HEK293 (cell line): ENCODE measurements around the gene INPP4B.

Source experiments
- CTCF ChIA-PET: fragments of 350-600 bp; formaldehyde crosslinking; extraction: SDS; loops from one replicate; lab custom pipeline; 2021; ENCODE audit warnings: antibody characterized with exemption; lab: Yijun Ruan, JAX
- POLR2A ChIA-PET: fragments of 300-600 bp; formaldehyde crosslinking; extraction: SDS; loops from one replicate; lab custom pipeline; 2020; ENCODE audit warnings: antibody characterized with exemption, inconsistent platforms; lab: Yijun Ruan, JAX
- H3K27ac ChIP-seq: fragments of 200-500 bp; sonication (Bioruptor generic); 2 replicates; pipeline ENCODE4 v1.5.1; 2014; ENCODE audit warnings: low read depth, low read length, control low read depth, inconsistent platforms; ENCODE audit errors: extremely low read depth
- H3K36me3 ChIP-seq, 2 experiments: fragments of 200-500 bp in 1 of 2; sonication (Bioruptor generic) in 1 of 2; 1 replicate in 1 of 2; 2 replicates in 1 of 2; pipeline ENCODE4 v1.5.1; 2014 to 2017; ENCODE audit warnings: inconsistent platforms in 2 of 2, low read length in 2 of 2; ENCODE audit not compliant: control insufficient read depth in 2 of 2, insufficient read depth in 1 of 2
- H3K4me1 ChIP-seq: fragments of 200-500 bp; sonication (Bioruptor generic); 2 replicates; pipeline ENCODE4 v1.5.1; 2014; ENCODE audit warnings: mild to moderate bottlenecking, low read length, inconsistent platforms; ENCODE audit not compliant: control insufficient read depth, insufficient read depth
- H3K4me3 ChIP-seq: 2 replicates; pipeline ENCODE4 v1.5.1; 2011; ENCODE audit warnings: low read depth, mild to moderate bottlenecking, control low read depth, low read length, moderate library complexity
- H3K9me3 ChIP-seq: fragments of 200-500 bp; sonication (Bioruptor generic); 2 replicates; pipeline ENCODE4 v1.5.1; 2014; ENCODE audit warnings: low read depth, low read length, inconsistent platforms; ENCODE audit not compliant: control insufficient read depth, insufficient read depth
- MYNN ChIP-seq: fragments of 450-650 bp; formaldehyde crosslinking; IDR thresholded peaks from 2 replicates; pipeline ENCODE4 v1.5.1; 2016; ENCODE audit warnings: missing biosample characterization, missing genetic modification characterization, borderline replicate concordance
- ZBTB8A ChIP-seq: fragments of 450-650 bp; formaldehyde crosslinking; IDR thresholded peaks from 2 replicates; pipeline ENCODE4 v1.5.1; 2016; ENCODE audit warnings: missing biosample characterization, missing genetic modification characterization
- ZNF16 ChIP-seq: fragments of 450-650 bp; formaldehyde crosslinking; IDR thresholded peaks from 2 replicates; pipeline ENCODE4 v1.5.1; 2016; ENCODE audit warnings: low read depth, missing biosample characterization, missing genetic modification characterization
- ZNF341 ChIP-seq: fragments of 450-650 bp; formaldehyde crosslinking; IDR thresholded peaks from 2 replicates; pipeline ENCODE4; 2016; ENCODE audit warnings: low read depth, missing biosample characterization, missing genetic modification characterization
- ZNF391 ChIP-seq: fragments of 450-650 bp; formaldehyde crosslinking; IDR thresholded peaks from 2 replicates; pipeline ENCODE4 v1.5.1; 2016; ENCODE audit warnings: low read depth, missing biosample characterization, missing genetic modification characterization, borderline replicate concordance
- ZNF558 ChIP-seq: fragments of 450-650 bp; formaldehyde crosslinking; IDR thresholded peaks from 2 replicates; pipeline ENCODE4 v1.5.1; 2016; ENCODE audit warnings: missing biosample characterization, missing genetic modification characterization
- ZNF623 ChIP-seq: fragments of 450-650 bp; formaldehyde crosslinking; IDR thresholded peaks from 2 replicates; pipeline ENCODE4 v1.5.1; 2016; ENCODE audit warnings: missing biosample characterization, missing genetic modification characterization
- ZNF664 ChIP-seq: fragments of 450-650 bp; formaldehyde crosslinking; IDR thresholded peaks from 2 replicates; pipeline ENCODE4 v1.5.1; 2016; ENCODE audit warnings: missing biosample characterization, missing genetic modification characterization
- ZNF768 ChIP-seq: fragments of 450-650 bp; formaldehyde crosslinking; IDR thresholded peaks from 2 replicates; pipeline ENCODE4 v1.5.1; 2018; ENCODE audit warnings: missing biosample characterization, mild to moderate bottlenecking, missing genetic modification characterization
- ZNF776 ChIP-seq: fragments of 450-650 bp; formaldehyde crosslinking; IDR thresholded peaks from 2 replicates; pipeline ENCODE4 v1.5.0; 2017; ENCODE audit warnings: missing biosample characterization, missing genetic modification characterization, borderline replicate concordance
- ZNF843 ChIP-seq: fragments of 450-650 bp; formaldehyde crosslinking; IDR thresholded peaks from 2 replicates; pipeline ENCODE4 v1.5.1; 2016; ENCODE audit warnings: missing biosample characterization, missing genetic modification characterization
- TF ChIP-seq, protein P1 (sequence below): fragments of 450-650 bp; formaldehyde crosslinking; IDR thresholded peaks from 2 replicates; pipeline ENCODE4 v1.5.1; 2017; ENCODE audit warnings: missing biosample characterization, missing genetic modification characterization
- TF ChIP-seq, protein P2 (sequence below): fragments of 450-650 bp; formaldehyde crosslinking; IDR thresholded peaks from 2 replicates; pipeline ENCODE4 v1.5.1; 2016; ENCODE audit warnings: missing biosample characterization, missing genetic modification characterization
- TF ChIP-seq, protein P3 (sequence below): fragments of 450-650 bp; formaldehyde crosslinking; IDR thresholded peaks from 2 replicates; pipeline ENCODE4 v1.5.1; 2017; ENCODE audit warnings: missing biosample characterization, missing genetic modification characterization
- TF ChIP-seq, protein P4 (sequence below): fragments of 450-650 bp; formaldehyde crosslinking; IDR thresholded peaks from 2 replicates; pipeline ENCODE4 v1.5.1; 2017; ENCODE audit warnings: missing biosample characterization, missing genetic modification characterization

Gene INPP4B

DNA sequence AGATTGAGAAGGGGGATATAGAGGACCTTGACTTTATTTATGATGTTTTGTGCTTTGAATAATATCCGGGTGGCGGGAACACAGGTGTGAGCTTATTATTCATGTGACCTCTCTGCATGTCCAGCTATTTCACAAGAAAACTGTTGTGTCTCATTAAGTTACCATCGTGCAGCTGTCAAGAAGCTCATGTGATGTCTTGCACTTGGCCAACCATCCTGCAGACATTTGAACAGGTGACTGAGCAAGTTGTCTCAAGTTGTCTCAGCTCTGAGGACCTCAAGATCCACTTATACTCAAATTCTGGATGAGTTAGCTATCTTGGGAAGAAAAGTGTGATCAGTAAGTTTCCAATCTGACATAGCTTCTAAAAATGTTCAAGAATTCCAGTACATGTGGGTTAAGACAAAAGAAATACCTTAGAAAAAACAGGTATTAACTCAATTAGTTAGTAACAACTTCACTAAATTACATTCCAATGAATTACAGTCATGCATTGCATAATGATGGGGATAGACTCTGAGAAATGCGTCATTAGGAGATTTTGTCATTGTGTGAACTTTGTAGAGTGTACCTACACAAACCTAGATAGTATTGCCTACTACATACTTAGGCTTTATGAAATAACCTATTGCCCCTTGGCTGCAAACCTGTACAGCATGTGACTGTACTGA, 462.2 kb downstream of the INPP4B start:
- CTCF ChIA-PET: interaction anchor here (1.0 kb wide), 1 partner anchor 22 kb away, joined by 3 read pairs; no protein-coding TSS in a partner anchor
- TF ChIP-seq ZNF768 (tag by site-specific recombination) (no peak), MYNN (tag by site-specific recombination) (no peak), ZNF391 (tag by site-specific recombination) (no peak), ZNF341 (tag by site-specific recombination) (no peak), ZNF623 (tag by site-specific recombination) (no peak), ZNF843 (no peak), ZBTB8A (no peak), ZNF776 (tag by site-specific recombination) (no peak)
- TF ChIP-seq, protein P1, sequence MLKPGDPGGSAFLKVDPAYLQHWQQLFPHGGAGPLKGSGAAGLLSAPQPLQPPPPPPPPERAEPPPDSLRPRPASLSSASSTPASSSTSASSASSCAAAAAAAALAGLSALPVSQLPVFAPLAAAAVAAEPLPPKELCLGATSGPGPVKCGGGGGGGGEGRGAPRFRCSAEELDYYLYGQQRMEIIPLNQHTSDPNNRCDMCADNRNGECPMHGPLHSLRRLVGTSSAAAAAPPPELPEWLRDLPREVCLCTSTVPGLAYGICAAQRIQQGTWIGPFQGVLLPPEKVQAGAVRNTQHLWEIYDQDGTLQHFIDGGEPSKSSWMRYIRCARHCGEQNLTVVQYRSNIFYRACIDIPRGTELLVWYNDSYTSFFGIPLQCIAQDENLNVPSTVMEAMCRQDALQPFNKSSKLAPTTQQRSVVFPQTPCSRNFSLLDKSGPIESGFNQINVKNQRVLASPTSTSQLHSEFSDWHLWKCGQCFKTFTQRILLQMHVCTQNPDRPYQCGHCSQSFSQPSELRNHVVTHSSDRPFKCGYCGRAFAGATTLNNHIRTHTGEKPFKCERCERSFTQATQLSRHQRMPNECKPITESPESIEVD: no peak
- TF ChIP-seq, protein P2, sequence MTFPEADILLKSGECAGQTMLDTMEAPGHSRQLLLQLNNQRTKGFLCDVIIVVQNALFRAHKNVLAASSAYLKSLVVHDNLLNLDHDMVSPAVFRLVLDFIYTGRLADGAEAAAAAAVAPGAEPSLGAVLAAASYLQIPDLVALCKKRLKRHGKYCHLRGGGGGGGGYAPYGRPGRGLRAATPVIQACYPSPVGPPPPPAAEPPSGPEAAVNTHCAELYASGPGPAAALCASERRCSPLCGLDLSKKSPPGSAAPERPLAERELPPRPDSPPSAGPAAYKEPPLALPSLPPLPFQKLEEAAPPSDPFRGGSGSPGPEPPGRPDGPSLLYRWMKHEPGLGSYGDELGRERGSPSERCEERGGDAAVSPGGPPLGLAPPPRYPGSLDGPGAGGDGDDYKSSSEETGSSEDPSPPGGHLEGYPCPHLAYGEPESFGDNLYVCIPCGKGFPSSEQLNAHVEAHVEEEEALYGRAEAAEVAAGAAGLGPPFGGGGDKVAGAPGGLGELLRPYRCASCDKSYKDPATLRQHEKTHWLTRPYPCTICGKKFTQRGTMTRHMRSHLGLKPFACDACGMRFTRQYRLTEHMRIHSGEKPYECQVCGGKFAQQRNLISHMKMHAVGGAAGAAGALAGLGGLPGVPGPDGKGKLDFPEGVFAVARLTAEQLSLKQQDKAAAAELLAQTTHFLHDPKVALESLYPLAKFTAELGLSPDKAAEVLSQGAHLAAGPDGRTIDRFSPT: no peak
- TF ChIP-seq, protein P3, sequence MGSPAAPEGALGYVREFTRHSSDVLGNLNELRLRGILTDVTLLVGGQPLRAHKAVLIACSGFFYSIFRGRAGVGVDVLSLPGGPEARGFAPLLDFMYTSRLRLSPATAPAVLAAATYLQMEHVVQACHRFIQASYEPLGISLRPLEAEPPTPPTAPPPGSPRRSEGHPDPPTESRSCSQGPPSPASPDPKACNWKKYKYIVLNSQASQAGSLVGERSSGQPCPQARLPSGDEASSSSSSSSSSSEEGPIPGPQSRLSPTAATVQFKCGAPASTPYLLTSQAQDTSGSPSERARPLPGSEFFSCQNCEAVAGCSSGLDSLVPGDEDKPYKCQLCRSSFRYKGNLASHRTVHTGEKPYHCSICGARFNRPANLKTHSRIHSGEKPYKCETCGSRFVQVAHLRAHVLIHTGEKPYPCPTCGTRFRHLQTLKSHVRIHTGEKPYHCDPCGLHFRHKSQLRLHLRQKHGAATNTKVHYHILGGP: no peak
- no peaks in the 10 kb centered on the region for H3K9me3 ChIP-seq
- H3K36me3 ChIP-seq: no peaks in the 10 kb centered on the region
- POLR2A ChIA-PET: no interaction called here
- H3K4me3 ChIP-seq: no peak overlapping the region
- H3K4me1 ChIP-seq: no peaks in the 10 kb centered on the region
- H3K27ac ChIP-seq: no peak overlapping the region

DNA sequence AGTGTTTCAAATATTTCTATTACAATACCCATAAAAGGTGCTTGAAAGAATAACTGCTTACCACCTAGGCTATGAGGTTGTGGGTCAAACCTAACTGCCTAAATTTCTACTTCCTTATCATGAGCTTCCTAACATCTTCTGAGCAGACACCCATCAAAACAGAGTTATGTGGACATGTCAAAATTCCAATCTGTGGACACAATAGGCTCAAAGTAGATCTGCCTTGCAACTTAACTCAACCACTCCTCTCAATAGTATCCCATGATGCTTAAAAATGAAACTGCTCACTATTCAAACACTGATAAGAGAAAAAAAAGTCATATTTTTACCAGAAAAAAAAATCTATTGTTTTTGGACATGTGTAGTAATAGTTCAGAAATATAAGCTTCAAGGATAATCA, 462.7 kb downstream of the INPP4B start:
- CTCF ChIA-PET: interaction anchor here (1.0 kb wide), 1 partner anchor 22 kb away, joined by 3 read pairs; no protein-coding TSS in a partner anchor
- TF ChIP-seq ZNF558 (tag by site-specific recombination) (no peak), ZNF16 (tag by site-specific recombination) (no peak), ZNF664 (no peak)
- TF ChIP-seq, protein P4, sequence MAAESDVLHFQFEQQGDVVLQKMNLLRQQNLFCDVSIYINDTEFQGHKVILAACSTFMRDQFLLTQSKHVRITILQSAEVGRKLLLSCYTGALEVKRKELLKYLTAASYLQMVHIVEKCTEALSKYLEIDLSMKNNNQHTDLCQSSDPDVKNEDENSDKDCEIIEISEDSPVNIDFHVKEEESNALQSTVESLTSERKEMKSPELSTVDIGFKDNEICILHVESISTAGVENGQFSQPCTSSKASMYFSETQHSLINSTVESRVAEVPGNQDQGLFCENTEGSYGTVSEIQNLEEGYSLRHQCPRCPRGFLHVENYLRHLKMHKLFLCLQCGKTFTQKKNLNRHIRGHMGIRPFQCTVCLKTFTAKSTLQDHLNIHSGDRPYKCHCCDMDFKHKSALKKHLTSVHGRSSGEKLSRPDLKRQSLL (tag by site-specific recombination): no peak
- TF ChIP-seq, all 188 proteins: peak for 0
- POLR2A ChIA-PET: no interaction called here

More for the DNA sequence above, 462.7 kb downstream of the INPP4B start:
- Histone ChIP-seq H3K4me1 (no peaks in the 10 kb centered on the region), H3K9me3 (no peaks in the 10 kb centered on the region), H3K27ac (no peak overlapping the region), H3K36me3 (no peaks in the 10 kb centered on the region), H3K4me3 (no peak overlapping the region)
